Left renal cortex interstitium (tissue), 4 donors: ENCODE results near the gene SLC38A5. TPM values are rescaled to one million over a fixed set of nuclear protein-coding genes. Genes with fewer than 3 reads are reported as not detected.

ENCODE experiments used
- DNase-seq, 4 donors: peaks; one replicate each; pipeline ENCODE4 v3.0.0-alpha.2; 2013; ENCODE audit warnings: low read depth in 4 of 4, low spot score in 2 of 4, missing footprints in 1 of 4
- polyA plus RNA-seq, 4 donors: library from polyadenylated mRNA; unstranded; fragments of 120-200 nt; gene quantifications; one replicate each; pipeline ENCODE4 v1.2.1, GENCODE V29; 2013; ENCODE audit not compliant: insufficient read length in 4 of 4

Gene SLC38A5
- polyA plus RNA-seq, 4 donors: 3.4 to 7.3 (median 5.1) TPM

DNA sequence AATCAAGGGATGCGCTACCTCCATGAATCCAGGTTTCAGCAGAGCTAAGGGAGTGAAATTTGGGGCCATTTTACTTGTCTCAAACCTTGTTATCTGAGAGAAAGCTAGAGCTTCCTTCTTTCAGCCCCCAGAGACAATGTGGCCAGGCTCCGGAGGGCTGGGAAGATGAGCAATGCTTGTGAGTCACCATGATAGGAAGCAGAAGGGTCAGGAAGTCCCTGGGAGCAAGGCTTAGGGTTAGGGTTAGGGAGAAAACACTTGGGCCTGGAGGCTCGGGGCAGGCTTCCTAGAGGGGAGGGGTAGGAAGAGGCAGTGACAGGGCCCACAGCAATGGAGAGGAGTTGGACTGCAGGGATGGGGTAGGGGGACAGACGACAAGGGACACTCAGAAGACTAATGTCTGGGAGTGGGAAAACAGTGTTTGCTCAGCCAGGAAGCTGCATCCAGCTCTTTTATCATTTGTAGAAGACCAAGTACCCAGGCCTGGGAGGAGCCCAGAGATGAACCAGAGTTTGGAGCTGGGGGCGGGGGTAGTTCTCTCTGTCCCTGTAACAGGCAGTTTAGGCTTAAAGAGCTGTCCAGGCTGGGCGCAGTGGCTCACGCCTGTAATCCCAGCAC is 22.3 kb upstream of the SLC38A5 start:
- DNase-seq: no peak

DNA sequence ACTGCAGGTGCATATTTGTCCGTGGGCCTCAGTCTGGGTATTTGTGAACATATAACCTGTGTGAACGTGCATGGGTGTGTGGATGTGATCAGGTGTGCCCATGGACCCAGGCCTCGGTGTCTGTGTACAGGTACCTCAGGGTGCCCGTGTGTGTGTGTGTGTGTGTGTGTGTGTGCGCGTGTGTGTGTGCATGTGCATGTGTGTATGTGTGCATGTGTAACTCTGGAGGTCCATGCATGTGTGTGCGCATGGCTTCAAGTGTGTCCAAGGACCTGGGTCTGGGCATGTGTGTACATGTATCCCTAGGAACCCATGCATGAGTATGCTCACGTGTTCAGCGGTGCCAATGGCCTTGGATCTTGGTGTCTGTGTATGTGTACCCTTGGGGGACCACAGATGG is 21.7 kb upstream of the SLC38A5 start:
- DNase-seq: no peak

DNA sequence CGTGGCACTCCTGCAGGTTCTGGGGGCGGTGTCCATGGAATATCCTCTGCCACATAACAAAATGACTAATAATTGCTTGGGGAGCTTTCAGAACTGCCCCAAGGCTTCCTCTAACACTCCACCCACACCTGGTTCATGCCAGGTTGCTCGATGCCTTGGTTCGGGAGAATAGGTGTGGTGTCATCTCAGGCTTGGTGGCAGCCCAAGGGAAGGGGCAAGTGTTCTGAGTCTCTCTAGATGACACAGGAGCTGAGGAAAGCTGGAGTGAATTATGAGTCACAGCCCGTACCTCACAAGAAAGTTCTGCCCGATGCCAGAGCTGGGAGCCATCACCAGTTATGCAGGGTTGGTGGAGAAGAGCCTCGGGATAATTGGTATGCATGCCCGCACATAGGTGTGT is 20.6 kb upstream of the SLC38A5 start:
- no peak for DNase-seq

DNA sequence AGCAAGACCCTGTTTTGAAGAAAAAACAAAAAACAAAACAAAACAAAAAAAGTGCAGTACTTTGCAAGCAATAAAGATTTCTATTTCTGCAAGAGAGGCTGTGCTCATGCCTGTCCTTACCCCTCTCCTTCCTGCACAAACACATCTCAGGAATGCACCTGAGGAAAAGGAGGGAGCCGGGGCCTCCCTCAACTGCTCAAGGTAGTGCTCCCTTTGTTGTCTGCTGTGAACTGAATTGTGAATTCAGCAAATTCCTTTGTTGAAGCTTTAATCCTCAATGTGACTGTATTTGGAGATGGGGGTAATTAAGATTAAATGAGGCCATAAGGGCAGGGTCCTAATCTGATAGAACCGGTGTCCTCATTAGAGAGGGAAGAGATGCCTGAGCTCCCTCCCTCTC is 19.8 kb upstream of the SLC38A5 start:
- no peak for DNase-seq

DNA sequence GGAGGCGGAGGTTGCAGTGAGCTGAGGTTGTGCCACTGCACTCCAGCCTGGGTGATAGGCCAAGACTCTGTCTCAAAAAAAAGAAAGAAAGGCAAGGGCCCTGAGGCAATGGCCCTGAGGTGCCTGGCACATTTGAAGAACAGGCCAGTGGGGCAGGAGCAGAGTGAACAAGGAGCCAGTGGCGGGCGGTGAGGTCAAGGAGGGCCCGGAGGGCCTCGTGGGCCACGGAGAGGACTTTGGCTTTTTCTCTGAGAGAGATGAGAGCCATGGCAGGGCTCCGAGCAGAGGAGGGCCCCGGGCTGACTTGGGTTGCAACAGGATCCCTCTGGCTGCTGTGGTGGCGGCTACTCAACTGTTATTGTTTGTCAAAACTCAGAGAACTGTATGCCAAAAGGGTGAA is 19.2 kb upstream of the SLC38A5 start:
- no peak for DNase-seq

DNA sequence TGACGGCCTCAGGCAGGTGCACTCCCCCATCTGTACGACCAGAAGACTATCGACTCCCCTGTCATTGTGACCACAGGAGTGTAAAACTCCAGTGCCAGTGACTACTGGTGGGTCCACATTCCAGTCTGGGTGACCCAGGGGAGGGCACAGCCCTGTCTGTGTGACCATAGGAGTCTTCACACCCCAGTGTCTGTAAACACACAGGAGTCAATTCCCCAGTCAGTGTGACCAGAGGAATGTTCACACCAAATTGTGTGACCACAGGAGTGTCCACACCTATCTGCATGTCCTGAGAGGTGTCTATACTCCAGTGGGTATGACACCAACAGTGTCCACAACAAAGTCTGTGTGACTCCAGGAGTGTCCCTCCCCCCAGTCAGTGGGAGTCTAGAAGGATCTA is 18.0 kb upstream of the SLC38A5 start:
- no peak for DNase-seq

DNA sequence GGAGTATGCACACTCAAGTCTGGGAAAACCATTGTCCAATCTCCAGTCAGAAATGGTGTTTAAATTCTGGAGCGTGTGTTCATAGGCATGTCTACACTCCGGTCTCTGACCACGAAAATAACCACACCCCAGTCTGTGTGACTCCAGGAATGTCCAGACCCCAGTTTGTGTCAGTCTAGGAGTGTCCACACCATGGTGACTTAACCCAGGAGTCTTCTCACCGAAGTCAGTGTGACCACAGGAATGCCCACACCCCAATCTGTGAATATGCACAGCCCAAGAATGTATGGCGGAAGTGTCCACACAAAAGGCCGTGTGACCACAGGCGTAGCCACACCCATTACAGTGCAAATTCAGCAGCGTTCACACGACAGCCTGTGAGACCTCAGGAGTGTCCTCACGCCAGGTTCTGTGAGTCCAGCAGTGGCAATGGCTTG is 17.3 kb upstream of the SLC38A5 start:
- DNase-seq: no peak

DNA sequence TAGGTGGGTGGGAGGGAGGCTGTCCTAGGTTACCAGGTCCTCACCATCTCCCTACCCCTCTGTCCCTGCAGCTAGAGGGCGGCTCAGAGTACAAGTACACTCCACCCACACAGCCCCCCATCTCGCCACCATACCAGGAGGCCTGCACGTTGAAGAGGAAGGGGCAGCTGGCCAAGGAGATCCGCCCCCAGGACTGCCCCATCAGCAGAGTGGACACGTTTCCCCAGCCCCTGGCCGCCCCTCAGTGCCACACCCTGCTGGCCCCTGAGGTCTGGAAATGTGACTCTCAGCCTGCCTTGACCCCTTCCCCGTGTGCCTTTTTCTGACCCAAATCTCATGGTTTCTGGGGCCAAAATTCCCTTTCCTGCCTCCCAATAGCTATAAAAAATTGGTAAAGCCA is 12.5 kb upstream of the SLC38A5 start:
- DNase-seq: no peak

DNA sequence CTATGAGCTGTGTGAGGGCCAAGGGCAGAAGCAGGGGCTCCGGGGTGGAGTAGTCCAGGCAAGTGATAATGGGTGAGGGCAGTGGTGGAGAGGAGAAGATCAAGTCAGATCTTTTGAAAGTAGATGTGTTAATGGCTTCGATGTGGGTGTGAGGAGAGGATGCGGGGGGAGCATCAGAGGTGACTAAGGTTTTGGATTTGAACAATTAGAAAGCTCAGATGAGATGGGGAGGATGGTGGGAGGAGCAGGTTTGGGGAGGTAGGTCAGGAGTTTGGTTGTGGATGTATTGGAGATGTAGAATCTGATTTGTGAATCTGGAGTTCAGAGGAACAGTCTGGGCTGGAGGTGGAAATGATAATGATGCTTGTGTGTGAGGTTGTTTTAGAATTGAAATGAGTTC is 10.5 kb upstream of the SLC38A5 start:
- no peak for DNase-seq

DNA sequence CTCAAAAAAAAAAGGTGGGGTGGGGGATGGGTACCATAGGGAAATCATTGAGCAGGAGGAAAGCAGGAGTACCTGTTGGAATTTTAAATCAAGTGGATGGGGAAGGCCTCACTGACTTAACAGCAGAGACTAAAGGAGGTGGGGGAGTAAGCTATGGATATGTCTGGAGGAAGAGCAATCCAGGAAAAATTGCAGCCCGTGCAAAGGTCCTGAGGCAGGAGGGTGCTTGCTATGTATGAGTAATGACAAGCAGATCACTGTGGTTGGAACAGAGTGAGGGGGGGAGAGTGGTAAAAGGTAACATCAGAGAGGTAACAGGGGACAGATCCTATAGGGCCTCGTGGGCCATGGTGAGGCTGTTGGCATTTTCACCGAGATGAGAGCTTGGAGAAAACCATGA is 10.1 kb upstream of the SLC38A5 start:
- DNase-seq: no peak

DNA sequence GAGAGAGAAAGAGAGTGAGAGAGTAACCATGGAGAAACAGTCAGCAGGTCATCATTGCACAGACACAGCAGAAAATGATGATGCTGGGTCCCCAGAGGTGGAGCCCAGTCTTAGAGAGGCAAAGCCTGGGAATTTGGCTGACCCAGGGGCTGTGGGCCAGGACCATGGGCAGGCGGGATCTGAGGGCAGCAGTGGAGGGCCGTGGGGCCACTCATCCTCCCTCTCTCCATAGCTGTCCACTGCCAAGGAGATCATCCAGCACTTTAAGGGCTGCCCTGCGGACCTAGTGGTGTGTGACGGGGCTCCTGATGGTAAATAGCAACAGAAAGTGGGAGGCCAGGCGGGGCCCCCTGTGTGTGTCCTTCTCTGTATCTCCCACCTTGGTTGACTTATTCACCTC is 8.7 kb upstream of the SLC38A5 start:
- no peak for DNase-seq

DNA sequence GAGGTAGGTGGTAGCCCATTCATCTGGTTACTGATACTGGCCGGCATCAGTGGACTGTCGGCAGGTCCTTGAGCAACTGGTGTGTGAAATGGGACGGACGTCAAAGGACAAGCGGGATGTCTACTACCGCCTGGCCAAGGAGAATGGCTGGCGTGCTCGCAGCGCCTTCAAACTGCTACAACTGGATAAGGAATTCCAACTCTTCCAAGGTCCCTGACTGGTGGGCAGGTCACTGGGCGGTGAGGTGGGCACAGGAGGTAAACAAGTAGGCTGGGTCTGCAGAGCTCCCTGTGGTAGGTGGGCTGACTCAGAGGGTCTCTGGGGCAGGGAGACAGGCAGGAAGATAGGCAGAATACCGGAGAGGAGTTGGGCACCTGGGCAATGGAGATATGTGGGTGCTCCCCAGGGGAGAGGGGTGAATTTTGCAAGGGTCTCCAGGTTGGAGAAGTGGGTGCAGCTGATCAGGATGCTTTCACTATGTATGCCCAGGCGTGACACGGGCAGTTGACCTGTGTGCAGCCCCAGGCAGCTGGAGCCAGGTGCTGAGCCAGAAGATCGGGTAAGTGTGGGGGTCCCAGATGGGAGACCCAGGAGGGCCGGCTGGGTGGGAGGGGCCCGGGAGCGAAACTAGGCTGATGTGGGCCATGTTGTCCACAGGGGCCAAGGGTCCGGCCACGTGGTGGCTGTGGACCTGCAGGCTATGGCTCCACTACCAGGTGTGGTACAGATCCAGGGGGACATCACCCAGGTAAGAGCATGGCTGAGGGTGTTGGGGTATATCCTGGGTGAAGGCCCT is 8.1 kb upstream of the SLC38A5 start:
- DNase-seq: no peak

DNA sequence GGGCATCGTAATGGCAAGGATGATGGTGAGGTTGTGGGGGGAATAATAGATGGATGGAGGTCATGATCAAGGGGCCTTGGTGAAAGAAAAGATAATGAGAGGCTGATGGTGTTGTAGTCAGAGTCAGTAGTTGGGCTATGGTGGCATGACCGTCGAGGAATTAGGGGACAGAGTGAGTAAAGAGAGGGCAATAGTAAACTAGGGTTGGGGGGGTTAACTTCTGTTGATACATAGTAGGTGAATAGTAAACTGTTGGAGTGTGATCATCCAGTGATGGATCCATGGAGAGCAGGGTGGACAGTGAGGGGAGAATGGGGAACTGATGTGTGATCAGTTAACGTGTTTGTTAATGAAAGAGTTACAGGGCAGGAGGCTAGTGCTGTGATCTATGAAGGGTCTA is 6.9 kb upstream of the SLC38A5 start:
- DNase-seq: no peak

DNA sequence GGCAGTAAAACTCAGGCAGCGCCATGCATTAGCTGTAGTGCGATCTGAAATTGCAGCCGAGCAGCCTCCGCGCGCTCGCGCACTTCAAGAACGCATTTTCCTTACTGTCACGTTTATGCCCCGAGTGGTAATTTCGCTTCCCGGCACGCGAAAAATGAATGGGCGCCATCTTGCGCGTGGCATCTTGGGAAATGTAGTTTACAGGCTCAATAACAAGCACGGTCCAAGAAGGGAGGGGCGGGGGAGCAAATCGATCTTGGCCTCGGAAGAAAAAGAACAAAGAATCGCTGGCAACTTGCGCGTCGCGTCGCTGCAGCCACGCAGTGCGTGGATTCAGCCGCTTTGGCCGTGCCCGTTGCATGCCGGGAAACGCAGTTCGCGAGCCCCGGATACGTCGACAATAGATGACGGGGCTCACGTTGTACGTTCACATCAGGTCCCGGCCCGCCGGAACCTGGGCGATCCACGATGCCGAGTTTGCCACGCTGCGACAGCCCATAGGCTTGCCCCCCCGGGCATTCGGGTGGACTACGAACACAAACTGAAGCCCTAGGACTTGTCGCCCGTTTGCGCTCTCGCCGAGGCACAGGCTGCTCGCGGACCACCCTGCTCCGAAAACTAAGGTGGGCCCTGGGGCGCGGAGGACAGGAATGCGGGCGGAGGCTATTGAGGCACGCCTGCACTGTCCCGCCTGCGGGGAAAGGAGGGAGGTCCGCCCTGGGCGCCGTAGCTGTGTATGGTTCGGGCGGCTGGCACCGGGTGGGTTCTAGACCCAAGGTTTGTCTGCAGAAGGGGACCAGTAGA is 5.9 kb upstream of the SLC38A5 start, which contains the start of gene FTSJ1:
FTSJ1 (plus strand) TSS at position 426 of the 804 bp plus-strand sequence. CDS start 1,849 bp downstream, outside the sequence.
- DNase-seq: peak in 3 of 4 donors; percentile 48 to 65 (median 60)

DNA sequence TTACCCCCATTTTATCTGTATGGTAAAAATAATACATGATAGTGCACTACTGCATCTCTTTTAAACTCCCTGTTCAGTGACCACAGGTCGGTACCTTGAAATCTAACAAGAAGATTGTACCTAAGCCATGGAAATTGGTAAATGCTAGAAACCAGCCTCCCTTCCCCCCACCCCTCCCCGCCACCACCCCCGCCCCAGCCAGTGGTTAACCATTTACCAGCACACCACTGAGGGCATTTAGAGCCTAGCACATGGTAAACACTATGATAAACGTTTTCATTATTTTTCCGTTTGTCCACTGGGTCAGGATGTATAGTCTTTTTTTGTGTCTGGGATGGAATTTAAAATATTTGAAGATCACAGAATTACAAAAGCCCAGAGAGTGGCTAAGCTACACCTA is 5.2 kb upstream of the SLC38A5 start:
- DNase-seq: no peak

DNA sequence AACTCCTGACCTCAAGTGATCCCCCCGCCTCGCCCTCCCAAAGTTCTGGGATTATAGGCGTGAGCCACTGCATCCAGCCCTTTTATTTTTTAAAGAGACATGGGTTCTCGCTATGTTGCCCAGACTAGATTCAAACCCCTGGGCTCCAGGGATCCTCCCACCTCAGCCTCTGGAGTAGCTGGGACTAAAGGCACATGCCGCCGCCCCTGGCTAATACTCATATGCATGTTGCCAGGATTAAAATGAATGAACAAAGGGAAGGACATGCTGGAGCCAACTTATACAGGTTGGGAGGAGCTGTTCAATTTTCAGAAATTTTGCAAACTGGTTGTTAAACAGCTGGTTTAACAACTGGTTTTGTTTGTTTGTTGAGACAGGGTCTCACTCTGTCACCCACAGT is 4.5 kb upstream of the SLC38A5 start:
- no peak for DNase-seq

DNA sequence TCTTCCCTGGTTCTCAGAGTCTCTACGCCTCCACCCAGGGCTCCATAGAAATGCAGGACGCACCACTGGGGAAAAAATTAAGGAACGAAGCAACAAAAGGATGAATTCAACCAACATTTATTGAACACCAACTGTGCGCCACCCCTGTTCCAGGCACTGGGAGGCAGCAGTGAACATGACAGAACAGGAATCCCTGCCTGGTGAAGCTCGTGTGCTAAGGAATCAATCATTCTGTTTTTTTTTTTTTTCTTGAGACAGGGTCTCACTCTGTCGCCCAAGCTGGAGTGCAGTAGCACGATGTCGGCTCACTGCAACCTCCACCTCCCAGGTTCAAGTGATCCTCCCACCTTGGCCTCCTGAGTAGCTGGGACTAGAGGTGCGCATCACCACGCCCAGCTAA is 4.1 kb upstream of the SLC38A5 start:
- DNase-seq: no peak

DNA sequence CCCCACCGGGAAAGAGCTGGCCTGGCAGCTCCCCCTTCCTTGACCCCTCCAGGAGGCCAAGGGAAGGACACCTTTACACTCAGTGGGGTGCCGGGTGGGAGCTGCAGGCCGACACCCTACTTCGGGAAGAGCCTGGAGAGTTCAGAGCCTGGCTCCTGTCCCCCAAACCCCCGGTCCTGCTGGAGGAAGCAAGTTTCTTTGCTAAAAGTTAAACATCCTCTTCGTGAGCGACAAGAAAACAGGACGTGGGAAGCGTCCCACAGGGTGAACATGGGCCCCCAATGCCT is 3.6 kb upstream of the SLC38A5 start:
- DNase-seq: no peak

DNA sequence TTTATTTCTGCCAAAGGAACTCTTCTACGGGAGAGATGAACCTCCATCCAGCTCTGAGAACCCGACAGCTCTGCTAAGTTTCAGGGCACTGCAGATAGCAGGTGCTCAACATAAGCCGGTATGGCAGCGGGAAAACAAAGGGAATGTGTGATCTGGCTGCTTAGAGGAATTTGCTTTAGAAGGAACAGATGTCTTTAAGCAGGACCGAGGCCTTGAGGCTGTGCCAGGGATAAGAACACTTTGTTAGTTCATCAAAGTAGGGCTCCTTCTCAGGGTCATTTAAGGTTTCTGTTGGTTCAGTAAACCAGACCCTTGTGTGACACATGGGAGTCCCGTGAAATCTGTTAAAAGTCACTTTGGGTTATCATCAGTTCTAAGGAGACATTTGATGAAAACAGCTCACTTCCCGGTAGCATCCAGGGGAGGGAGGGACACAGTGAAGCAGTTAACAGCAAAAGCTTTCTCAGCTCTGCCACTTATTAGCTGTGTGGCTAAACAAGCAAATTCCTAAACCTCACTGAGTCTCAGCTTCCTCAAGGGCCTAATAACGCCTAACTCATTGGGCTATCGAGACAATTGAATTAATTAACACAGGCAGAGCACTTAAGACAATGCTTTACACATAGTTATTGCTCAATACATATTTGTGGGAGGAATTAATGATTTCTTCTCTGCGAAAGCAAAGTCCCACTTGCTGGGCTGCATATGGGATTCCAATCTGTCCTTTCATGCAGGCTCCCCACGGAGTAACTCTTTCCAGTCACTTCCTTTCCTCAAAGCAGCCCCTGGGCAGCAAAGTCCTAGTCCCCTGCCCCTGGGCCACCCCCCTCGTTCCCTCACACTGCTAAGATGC is 3.0 kb upstream of the SLC38A5 start:
- DNase-seq: no peak

DNA sequence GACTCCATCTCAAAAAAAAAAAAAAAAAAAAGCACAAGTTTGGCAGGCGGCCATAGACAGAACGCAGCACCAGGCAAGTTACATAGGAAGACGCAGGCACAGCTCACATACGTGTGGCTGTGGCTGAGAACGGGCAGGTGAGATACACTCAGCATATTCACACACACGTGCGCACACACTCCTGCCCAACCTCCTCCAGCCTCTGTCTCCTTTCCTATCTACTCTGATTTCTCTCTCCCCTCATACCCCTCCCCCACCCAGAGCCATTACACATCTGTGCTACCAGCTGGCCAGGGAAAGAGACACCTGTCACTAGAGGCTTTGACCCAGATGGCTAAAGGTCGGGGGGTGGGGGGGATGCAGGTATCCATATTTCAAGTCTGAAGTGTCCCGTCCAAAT is 2.2 kb upstream of the SLC38A5 start:
- DNase-seq: no peak

DNA sequence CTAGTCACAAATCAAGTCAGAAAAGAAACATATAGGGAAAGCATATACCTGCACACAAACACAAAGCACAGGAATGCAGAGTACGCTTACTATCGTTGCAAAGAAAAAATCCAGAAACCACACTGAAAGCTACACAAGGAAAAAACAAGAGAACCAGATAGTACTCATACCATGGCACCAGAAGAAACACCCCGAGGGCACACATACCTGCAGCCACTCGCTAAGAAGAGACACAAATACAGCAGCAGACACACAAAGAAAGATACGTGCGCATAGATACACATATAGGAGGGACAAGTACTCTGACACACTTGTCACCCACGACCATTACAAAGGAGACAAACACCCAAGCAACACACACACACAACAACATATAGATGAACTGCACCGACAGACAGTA is 1.4 kb upstream of the SLC38A5 start:
- DNase-seq: no peak
